K562 (cell line): ENCODE measurements around the gene PPP1R37. TPM values are rescaled to one million over a fixed set of nuclear protein-coding genes. Genes with fewer than 3 reads are reported as not detected.

ENCODE experiments used
- ATAC-seq: fragments of 200-7000 bp; cut with Tn5 transposase; 3 replicates; pipeline ENCODE4 v1.9.1; 2020; ENCODE audit warnings: moderate library complexity
- BruUV-seq: library from RNA; stranded (reverse); fragments of 400-500 nt; replicated peaks from 2 replicates; lab custom pipeline; 2021; lab: Mats Ljungman, UMichigan
- CTCF ChIA-PET: fragments of 300-600 bp; formaldehyde crosslinking; extraction: SDS; loops from one replicate; lab custom pipeline; 2021; ENCODE audit warnings: low intra/inter-chr PET ratio; lab: Yijun Ruan, JAX
- POLR2A ChIA-PET: fragments of 300-600, 350-650 bp; sonication (Branson Sonifier 250); formaldehyde crosslinking; extraction: SDS; loops from one replicate; lab custom pipeline; 2021; ENCODE audit warnings: antibody characterized with exemption, inconsistent platforms; lab: Yijun Ruan, JAX
- DNase-seq, 4 experiments: peaks; one replicate each; pipeline versions ENCODE4 v3.0.0 to v3.0.0-alpha.2; 2011 to 2018; ENCODE audit warnings: low spot score in 3 of 4, mixed read lengths in 3 of 4; ENCODE audit errors: extremely low read depth in 1 of 4
- FAIRE-seq: peaks from 2 replicates; lab custom pipeline; 2011; peaks lifted over from hg19 to GRCh38; lab: Jason Lieb, UNC
- H2AFZ ChIP-seq: 2 replicates; pipeline ENCODE4 v1.6.0; 2011; ENCODE audit warnings: low read depth, low read length, control low read depth, inconsistent platforms
- H3K27ac ChIP-seq: fragments of 200-600 bp; 3 replicates; pipeline ENCODE4 v1.8.0; 2011; ENCODE audit warnings: low read depth, mild to moderate bottlenecking, control low read depth, inconsistent platforms, low read length, moderate library complexity, mixed read lengths; ENCODE audit errors: extremely low read depth
- H3K27me3 ChIP-seq, 2 experiments: fragments of 300-600 bp in 1 of 2; 2 replicates in 1 of 2; 3 replicates in 1 of 2; pipeline versions ENCODE4 v1.6.0 to v1.8.0; 2011; ENCODE audit warnings: inconsistent platforms in 2 of 2, low read length in 2 of 2, mild to moderate bottlenecking in 1 of 2, mixed read lengths in 1 of 2, moderate library complexity in 1 of 2; ENCODE audit not compliant: control insufficient read depth in 2 of 2, insufficient read depth in 2 of 2
- H3K36me3 ChIP-seq: fragments of 300-600 bp; 3 replicates; pipeline ENCODE4 v1.8.0; 2011; ENCODE audit warnings: mild to moderate bottlenecking, low read length, inconsistent platforms; ENCODE audit not compliant: control insufficient read depth, insufficient read depth
- H3K4me1 ChIP-seq, 2 experiments: fragments of 200-600 bp in 1 of 2; replicated peaks in 1 of 2; 2 replicates in 1 of 2; 3 replicates in 1 of 2; pipeline versions ENCODE4 v1.5.1 to v1.8.0; 2011; ENCODE audit warnings: inconsistent platforms in 2 of 2, low read length in 2 of 2, mild to moderate bottlenecking in 1 of 2, mixed read lengths in 1 of 2, moderate library complexity in 1 of 2; ENCODE audit not compliant: control insufficient read depth in 2 of 2, insufficient read depth in 2 of 2
- H3K4me2 ChIP-seq: 2 replicates; pipeline ENCODE4 v1.6.1; 2011; ENCODE audit warnings: low read length, control low read depth, inconsistent platforms, mixed read lengths; ENCODE audit not compliant: insufficient read depth
- H3K4me3 ChIP-seq: fragments of 200-600 bp; sonication (generic), shearing (Covaris generic); 2 replicates; pipeline ENCODE4 v1.5.1; 2016; ENCODE audit warnings: control low read depth, inconsistent platforms
- H3K79me2 ChIP-seq: fragments of 200-600 bp; 3 replicates; pipeline ENCODE4 v1.8.0; 2011; ENCODE audit warnings: low read length, inconsistent platforms; ENCODE audit not compliant: control insufficient read depth, insufficient read depth
- H3K9ac ChIP-seq, 2 experiments: 2 replicates each; pipeline versions ENCODE4 v1.6.0 to v1.6.1; 2011; ENCODE audit warnings: low read depth in 2 of 2, low read length in 2 of 2, control low read depth in 1 of 2, inconsistent platforms in 1 of 2, mild to moderate bottlenecking in 1 of 2, mixed read lengths in 1 of 2; ENCODE audit not compliant: insufficient read depth in 1 of 2
- H3K9me1 ChIP-seq: one replicate; pipeline ENCODE4 v1.6.0; 2011; ENCODE audit warnings: inconsistent platforms, mild to moderate bottlenecking, low read length, moderate library complexity; ENCODE audit not compliant: control insufficient read depth, insufficient read depth
- H3K9me3 ChIP-seq: replicated peaks from 2 replicates; pipeline ENCODE4 v1.5.1; 2011; ENCODE audit warnings: low read depth, low read length, inconsistent platforms; ENCODE audit not compliant: control insufficient read depth, insufficient read depth
- H4K20me1 ChIP-seq: replicated peaks from 2 replicates; pipeline ENCODE4 v1.6.1; 2011; ENCODE audit warnings: low read length, inconsistent platforms, mixed read lengths; ENCODE audit not compliant: control insufficient read depth, insufficient read depth
- ATF1 ChIP-seq, 2 experiments: fragments of 450-650 bp in 1 of 2; IDR thresholded peaks; 2 replicates each; pipeline ENCODE4 v1.6.1; 2016; ENCODE audit warnings: missing compliant biosample characterization in 1 of 2, missing genetic modification characterization in 1 of 2
- POLR3G ChIP-seq: IDR thresholded peaks from 2 replicates; pipeline ENCODE4 v1.6.1; 2011; ENCODE audit not compliant: insufficient read length, insufficient replicate concordance; ENCODE audit errors: extremely low read depth
- ZFP30 ChIP-seq: fragments of 250-450 bp; sonication (Bioruptor Pico); IDR thresholded peaks from 2 replicates; pipeline ENCODE4 v1.8.0; 2022; ENCODE audit warnings: moderate library complexity, mild to moderate bottlenecking, inconsistent platforms, borderline replicate concordance
- ZNF318 ChIP-seq, 2 experiments: fragments of 450-650 bp; IDR thresholded peaks; 2 replicates each; pipeline ENCODE4 v1.6.1; 2016; ENCODE audit warnings: mild to moderate bottlenecking in 2 of 2, borderline replicate concordance in 1 of 2, low read depth in 1 of 2, moderate library complexity in 1 of 2
- WGBS: fragments of 100-300 bp; shearing (Covaris generic); methylation state at CpG from one replicate; pipeline ENCODE4 v1.1.6; 2016; ENCODE audit warnings: low coverage, mixed read lengths; ENCODE audit not compliant: insufficient coverage; ENCODE audit errors: missing lambda C conversion rate; 5-methylcytosine and 5-hydroxymethylcytosine counted together
- in situ Hi-C: fragments of 300-500 bp; cut with MboI; formaldehyde crosslinking; loops from 4 replicates; pipeline ENCODE4 v1.15.0; 2018; ENCODE audit warnings: inconsistent platforms, mixed read lengths
- intact Hi-C: fragments of 100-400 bp; cut with micrococcal nuclease; formaldehyde crosslinking; loops from 2 replicates; pipeline ENCODE4 v1.14.2; 2022
- polyA plus RNA-seq, 8 experiments: library from polyadenylated mRNA; depleted of rRNA in 4 of 8; stranded (reverse) in 5 of 8; unstranded in 3 of 8; fragments of >200 nt; fragmentation: Nextera tagmentation in 2 of 8; fragmentation: Illumina TruSeq in 1 of 8; extraction: Ambion mirVana in 2 of 8; extraction: Trizol in 1 of 8; gene quantifications; 2 replicates each; pipeline versions ENCODE4 v1.2.1 to v1.2.3, GENCODE V29; 2011 to 2014; ENCODE audit warnings: inconsistent platforms in 1 of 8, missing spikeins in 1 of 8
- total RNA-seq, 7 experiments: library from RNA; depleted of rRNA in 6 of 7; stranded (reverse); fragments of >200 nt in 6 of 7; fragmentation: Illumina TruSeq in 2 of 7; extraction: Trizol in 2 of 7; gene quantifications; 2 replicates each; pipeline versions ENCODE4 v1.2.1 to v1.2.3, GENCODE V29; 2011 to 2021; ENCODE audit warnings: low replicate concordance in 1 of 7

The PPP1R37 gene
- total and polyA plus RNA-seq, 9 of the 15 experiments (the other 6 are each of a cell fraction or from before 2014, with no cell fraction given): 0.04 to 20.3 (median 7.3) TPM

DNA sequence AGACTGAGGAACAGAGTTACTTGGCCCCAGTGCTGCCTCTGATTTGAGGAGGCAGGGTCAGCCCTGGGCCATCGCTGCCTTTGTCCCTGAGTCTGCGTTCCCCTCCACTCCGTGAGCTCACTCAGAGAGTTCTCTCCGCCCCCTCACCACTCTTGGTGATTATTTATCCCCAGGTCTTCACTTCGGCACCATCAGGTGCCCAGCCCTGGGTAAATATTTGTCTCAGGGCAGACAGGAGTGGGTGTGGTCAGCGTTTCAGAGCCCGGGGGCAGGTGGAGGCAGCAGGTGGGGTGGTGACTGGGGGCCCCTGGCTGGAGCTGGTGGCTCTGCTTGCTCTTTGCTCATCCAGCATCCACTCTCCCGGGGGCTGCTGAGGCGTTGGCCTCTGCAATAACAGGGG is 20.6 kb downstream of the PPP1R37 start:
- peaks cover 23% of the 10 kb centered on the region; the same call in 2 of the 3 replicates for H3K36me3 ChIP-seq
- TF ChIP-seq ZNF318 (IDR thresholded peaks at IDR 0.05; ENCODE audit: borderline replicate concordance in 1 of 2, low read depth in 1 of 2): no peak
- TF ChIP-seq POLR3G: no peak
- TF ChIP-seq ATF1 (CRISPR knock-in tag; IDR thresholded peaks at IDR 0.05): no peak
- TF ChIP-seq ATF1 (tag; IDR thresholded peaks at IDR 0.05): no peak
- TF ChIP-seq ZFP30: no peak
- H4K20me1 ChIP-seq: peaks cover 34% of the 10 kb centered on the region
- no peak for ATAC-seq
- no peak for FAIRE-seq
- POLR2A ChIA-PET: interaction anchor here (1.4 to 1.5 kb wide), 2 partner anchors 10 to 13 kb away, joined by 4 to 6 read pairs; no protein-coding TSS in a partner anchor
- no peaks in the 10 kb centered on the region for H3K9me3 ChIP-seq
- H3K4me1 ChIP-seq: peaks cover 8 to 38% of the 10 kb centered on the region in 2 experiments; a peak in 4 of 5 replicates
- in situ Hi-C loops (no loop called here), intact Hi-C loops (no loop called here)
- CTCF ChIA-PET: no interaction called here
- no peak overlapping the region for H2AFZ ChIP-seq
- H3K9me1 ChIP-seq: peaks cover 5% of the 10 kb centered on the region
- H3K27ac ChIP-seq: no peak overlapping the region
- 70% methylated on average over 9 of the region's 9 CpGs for WGBS
- H3K27me3 ChIP-seq: no peaks in the 10 kb centered on the region
- H3K9ac ChIP-seq: no peak overlapping the region
- no TSS peak for BruUV-seq
- no peak for DNase-seq
- no peak overlapping the region for H3K4me3 ChIP-seq
- H3K79me2 ChIP-seq: peaks cover 85% of the 10 kb centered on the region
- H3K4me2 ChIP-seq: no peak overlapping the region
